GM12892 (cell line): ENCODE data around the gene KCNE1.

Source experiments
- POLR2A ChIP-seq: IDR thresholded peaks from 2 replicates; pipeline ENCODE4 v1.6.1; 2011; ENCODE audit warnings: low read depth, low read length, control low read depth
- POLR2AphosphoS5 ChIP-seq: IDR thresholded peaks from 2 replicates; pipeline ENCODE4 v1.6.1; 2011; ENCODE audit warnings: low read depth, low read length, control low read depth
- TAF1 ChIP-seq: IDR thresholded peaks from 2 replicates; pipeline ENCODE4 v1.6.1; 2011; ENCODE audit warnings: low read depth, mild to moderate bottlenecking, control low read depth, low read length, borderline replicate concordance

- TF ChIP-seq POLR2A (no peak), POLR2AphosphoS5 (no peak), TAF1 (no peak)
Observed at GRCh38 chr21:34520764-34521508, 8.9 kb upstream of the KCNE1 start.
